Hippocampal formation (tissue), 2 donors: Measurements from ENCODE around the gene AFDN.

ENCODE experiments used
- DNase-seq, 2 donors: peaks; one replicate each; lab custom pipeline; 2025; lab: John Stamatoyannopoulos, UW

Gene AFDN

DNA sequence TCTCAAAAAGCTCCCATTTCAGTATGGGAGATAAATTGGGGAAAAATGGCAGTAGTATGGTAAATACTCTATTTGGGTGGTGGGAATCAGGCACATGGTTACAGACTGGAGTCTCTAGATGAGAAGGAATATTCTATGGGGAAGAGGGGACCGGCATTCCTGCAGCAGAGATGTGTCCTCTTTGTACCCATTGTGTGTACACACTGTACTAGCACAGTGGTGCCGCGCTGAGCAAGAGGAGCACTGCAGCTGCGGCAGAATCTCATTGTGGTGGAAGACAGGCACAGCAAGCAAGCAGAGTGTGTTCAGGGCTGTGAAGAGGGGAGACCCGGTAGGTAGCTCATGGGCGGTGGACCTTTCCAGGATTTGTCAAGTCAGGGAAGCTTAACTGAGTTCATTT, 13.0 kb downstream of the AFDN start:
- DNase-seq, result peak; percentile 45 to 70

GRCh38 chr6:167840160-167840525, 13.4 kb downstream of the AFDN start:
- no peak for DNase-seq

- no peak for DNase-seq
Observed at GRCh38 chr6:167840526-167841179, 13.9 kb downstream of the AFDN start.

DNA sequence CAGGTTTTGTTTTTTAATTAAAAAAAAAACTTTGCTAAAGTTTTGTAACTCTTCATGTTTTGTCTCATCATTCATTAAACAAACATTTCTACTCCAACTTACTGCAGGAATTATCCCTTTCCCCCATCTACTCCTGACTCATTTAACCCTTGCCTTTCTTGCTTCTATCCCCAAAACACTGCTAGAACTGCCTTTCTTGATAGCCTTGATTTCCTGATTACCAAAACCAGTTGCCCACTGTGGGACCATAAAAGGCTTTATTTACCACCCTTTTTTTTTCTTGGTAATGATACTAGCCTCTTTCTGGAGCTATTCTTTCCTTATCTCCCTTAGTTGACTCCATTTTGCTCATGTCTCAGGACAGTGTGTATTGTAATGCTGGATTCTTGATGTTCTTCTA, 15.3 kb downstream of the AFDN start:
- DNase-seq, result no peak

DNA sequence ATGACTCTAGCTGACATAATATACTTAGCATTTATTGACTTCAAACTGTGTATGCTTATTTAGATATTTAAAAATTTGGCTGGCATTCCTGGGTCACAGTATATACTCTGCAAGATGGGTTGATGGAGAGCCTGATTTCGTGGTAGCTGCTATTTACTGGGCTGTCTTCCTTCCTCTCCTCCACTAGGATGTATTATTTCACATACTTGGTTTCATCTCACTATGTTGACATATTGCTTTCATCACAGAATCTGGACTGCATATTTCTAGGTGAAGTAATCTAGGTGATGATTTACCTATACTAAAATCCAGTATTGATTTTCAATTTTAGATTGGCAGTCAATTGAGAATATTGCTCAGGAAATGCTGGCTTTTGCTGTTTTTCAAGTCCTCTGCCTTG, 15.7 kb downstream of the AFDN start:
- no peak for DNase-seq

GRCh38 chr6:167843023-167843422, 16.3 kb downstream of the AFDN start:
- DNase-seq, result no peak

DNA sequence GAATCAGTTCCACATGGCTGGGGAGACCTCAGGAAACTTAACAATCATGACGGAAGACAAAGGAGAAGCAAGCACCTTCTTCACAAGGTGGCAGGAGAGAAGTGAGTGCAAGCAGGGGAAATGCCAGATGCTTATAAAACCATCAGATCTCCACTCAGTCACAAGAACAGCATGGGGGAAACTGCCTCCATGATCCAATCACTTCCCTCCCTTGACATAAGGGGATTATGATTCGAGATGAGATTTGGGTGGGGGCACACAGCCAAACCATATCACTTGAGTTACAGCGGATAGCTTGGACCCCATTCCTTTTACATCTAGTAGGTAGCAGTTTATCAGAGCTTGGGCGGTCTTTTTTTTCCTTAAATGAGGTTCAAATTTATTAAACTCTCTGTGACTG, 19.1 kb downstream of the AFDN start:
- no peak for DNase-seq

DNA sequence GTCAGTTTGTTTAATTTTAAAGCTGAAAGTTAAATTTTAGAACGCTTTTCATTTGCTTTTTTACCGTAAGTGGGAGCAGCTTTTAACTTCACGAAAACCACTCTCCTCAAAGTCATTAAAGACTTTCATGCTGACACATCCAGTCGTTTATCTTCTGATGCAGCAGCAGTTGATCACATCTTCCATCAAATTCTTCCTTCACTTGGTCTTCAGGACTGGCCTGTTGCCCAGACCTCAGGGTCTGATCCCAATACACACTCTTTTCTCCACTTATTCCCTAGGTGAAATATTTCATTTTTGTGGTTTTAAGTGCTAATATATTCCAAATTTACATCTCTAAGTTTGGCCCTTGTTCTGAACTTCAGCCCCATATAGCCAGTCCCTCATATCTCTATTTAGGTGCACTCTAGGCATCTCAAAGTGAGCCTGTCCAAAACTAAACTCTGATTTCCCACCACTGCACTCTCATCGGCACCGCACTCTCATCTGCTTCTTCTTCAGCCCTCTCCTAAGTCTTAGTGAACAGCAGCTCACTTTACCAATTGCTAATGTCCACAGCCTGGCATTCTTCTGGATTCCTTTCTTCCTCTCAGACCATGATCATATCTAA, 20.4 kb downstream of the AFDN start:
- no peak for DNase-seq

DNA sequence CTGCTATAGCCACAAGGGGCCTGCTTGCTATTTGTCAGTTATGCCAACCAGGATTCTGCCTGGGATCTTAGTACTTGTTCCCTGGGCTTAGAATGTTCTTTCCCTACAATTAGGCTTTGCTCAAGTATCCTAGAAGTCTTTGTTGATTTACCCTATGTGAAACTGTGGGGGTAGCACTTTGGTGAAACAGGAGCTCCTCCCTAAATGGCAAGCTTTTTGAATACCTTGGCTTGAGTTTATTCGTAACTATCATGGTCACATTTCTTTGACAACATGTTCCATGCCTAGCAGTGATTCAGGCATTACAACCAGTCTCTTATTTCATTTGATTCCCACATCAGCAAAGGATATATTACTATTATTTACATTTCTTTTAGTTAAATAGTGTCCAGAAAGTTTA, 21.2 kb downstream of the AFDN start:
- no peak for DNase-seq

GRCh38 chr6:167848783-167849182, 22.1 kb downstream of the AFDN start:
- DNase-seq, result no peak

DNA sequence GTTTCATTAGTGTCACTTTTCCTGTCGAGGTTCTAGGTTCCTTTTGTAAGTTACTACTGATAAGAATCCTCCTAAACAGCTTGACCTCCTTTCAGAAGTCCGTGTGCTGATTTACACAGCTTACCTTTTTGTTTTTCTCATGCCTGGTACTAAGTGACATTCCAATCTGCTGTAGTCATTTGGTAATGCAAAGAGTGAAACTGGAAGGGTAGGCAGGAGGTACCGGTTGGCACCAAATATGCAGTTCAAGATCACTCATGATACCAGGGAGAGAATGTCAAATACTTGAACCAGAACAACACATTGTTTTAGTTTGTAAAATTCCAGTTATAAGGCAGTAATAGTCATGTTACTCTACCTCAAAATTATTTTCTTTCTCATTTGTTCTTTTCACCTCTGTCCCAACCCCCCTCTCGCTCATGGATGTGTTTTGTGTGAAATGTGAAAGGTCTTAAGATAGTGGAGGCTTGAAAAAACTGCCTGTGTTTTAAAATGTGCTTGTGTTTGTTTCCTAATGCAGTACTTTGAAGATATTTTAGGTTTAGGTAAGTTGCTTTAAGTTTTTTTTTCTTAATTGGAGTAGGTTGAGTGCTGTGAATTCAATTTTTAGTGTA, 23.2 kb downstream of the AFDN start:
- DNase-seq, result no peak

- no peak for DNase-seq
Observed at GRCh38 chr6:167850782-167851181, 24.1 kb downstream of the AFDN start.

GRCh38 chr6:167851370-167851952, 24.8 kb downstream of the AFDN start:
- no peak for DNase-seq

GRCh38 chr6:167855825-167856425, 29.2 kb downstream of the AFDN start:
- DNase-seq, result no peak

- DNase-seq, result no peak
Observed at GRCh38 chr6:167856474-167856873, 29.8 kb downstream of the AFDN start.

GRCh38 chr6:167856999-167857660, 30.4 kb downstream of the AFDN start:
- DNase-seq, result no peak

GRCh38 chr6:167858086-167858591, 31.4 kb downstream of the AFDN start:
- DNase-seq, result peak in 1 of 2 donors; percentile 65

GRCh38 chr6:167858842-167859664, 32.3 kb downstream of the AFDN start:
- DNase-seq, result no peak

DNA sequence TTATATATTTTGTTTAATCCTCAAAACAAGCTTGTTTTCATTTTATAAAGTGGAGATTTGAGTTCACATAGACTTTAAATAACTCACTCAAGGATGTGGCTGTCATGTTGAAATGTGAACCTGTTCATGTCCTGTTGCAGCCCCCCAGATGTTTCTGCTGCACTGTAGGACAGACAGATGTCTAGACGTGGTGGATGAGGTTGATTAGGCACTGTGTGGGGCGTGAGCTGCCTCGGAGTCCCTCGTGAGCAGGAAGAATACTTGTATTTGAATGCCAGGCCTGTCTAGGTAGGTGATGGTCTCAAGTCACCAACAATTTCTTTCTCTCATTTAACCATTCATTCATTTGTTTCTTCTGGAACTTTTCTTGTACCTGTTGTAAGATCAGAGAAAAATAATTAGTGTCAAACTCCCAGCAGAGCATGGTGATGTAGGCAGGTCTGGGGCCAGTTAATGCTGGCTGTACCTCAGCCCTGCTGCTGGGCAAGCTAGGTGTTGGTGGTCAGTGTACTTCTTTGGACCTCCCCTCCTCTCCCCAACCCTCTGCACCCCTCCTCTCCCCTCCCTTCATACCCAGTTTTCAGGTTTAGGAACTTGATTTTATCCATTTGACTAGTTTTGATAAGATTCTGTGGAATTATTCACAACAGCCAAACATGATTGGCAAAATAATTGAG, 34.0 kb downstream of the AFDN start:
- no peak for DNase-seq

DNA sequence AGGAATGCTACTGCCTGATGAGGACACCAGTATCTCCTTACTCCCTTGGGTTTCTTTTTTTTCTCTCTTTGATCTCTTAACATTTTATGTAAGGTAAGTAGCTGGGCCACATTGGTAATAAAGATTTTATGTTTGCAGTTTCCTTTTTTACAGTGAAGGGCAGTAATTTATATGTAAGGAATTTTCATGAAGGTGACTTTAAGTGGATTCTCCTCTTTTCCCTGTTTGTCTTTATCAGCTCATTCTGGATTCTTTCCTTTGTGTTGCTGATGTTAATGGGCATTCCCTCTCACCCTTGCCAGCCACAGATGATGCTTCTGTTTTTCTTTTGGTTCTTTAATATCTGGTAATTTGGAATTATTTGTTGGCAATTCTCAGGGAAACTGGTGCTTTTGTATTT, 34.7 kb downstream of the AFDN start:
- no peak for DNase-seq

- DNase-seq, result no peak
Observed at GRCh38 chr6:167863897-167864296, 37.2 kb downstream of the AFDN start.
